ENCODE data around the gene MARCHF11. TPM values are rescaled to one million over a fixed set of nuclear protein-coding genes. Genes with fewer than 3 reads are reported as not detected.

MARCHF11 gene
- total RNA-seq, 1 experiment from 2014 or later: 0.37 TPM

- Histone ChIP-seq H2BK120ac (ENCODE audit: low read depth, low read length, poor library complexity, severe bottlenecking) (no peak overlapping the region), H3K14ac (ENCODE audit: insufficient read depth, low read length) (no peak overlapping the region), H2BK12ac (ENCODE audit: insufficient read length, low read depth, low read length) (no peak overlapping the region), H3K23ac (ENCODE audit: insufficient read length, low read depth, low read length) (no peak overlapping the region), H3K9ac (ENCODE audit: extremely low read depth, insufficient read length, low read length) (no peak overlapping the region), H4K8ac (replicated peaks; ENCODE audit: insufficient read length, low read depth, low read length) (no peak overlapping the region), H3K79me1 (ENCODE audit: insufficient read depth, low read depth, low read length, poor library complexity, severe bottlenecking) (no peaks in the 10 kb centered on the region), H3K9me3 (ENCODE audit: control insufficient read depth, low read depth, low read length) (no peaks in the 10 kb centered on the region), H2BK5ac (ENCODE audit: insufficient read length, low read length) (no peak overlapping the region), H3K18ac (ENCODE audit: insufficient read length, low read depth, low read length) (no peak overlapping the region), H3K4me2 (ENCODE audit: insufficient read depth, insufficient read length, low read length) (no peak overlapping the region), H4K20me1 (ENCODE audit: control insufficient read depth, insufficient read depth, insufficient read length) (no peaks in the 10 kb centered on the region), H3T11ph (ENCODE audit: low read length) (no peak overlapping the region), H3K79me2 (ENCODE audit: insufficient read depth, low read length) (no peaks in the 10 kb centered on the region), H2AK5ac (ENCODE audit: insufficient read length, low read length) (no peak overlapping the region), H4K5ac (ENCODE audit: insufficient read length, low read depth, low read length) (no peak overlapping the region), H3K23me2 (ENCODE audit: insufficient read length, low read depth, low read length, poor library complexity, severe bottlenecking) (no peaks in the 10 kb centered on the region), H3K4me1 (ENCODE audit: insufficient read depth, low read length) (no peaks in the 10 kb centered on the region), H3K56ac (ENCODE audit: insufficient read length, low read depth, low read length) (no peak overlapping the region), H3K27ac (ENCODE audit: insufficient read length, low read depth, low read length) (no peak overlapping the region), H4K91ac (ENCODE audit: insufficient read length, low read depth, low read length) (no peak overlapping the region), H3K4ac (ENCODE audit: low read depth, low read length) (no peak overlapping the region), H3K27me3 (ENCODE audit: insufficient read depth, low read length) (no peaks in the 10 kb centered on the region), H2BK15ac (ENCODE audit: low read depth, low read length) (no peak overlapping the region), H2BK20ac (ENCODE audit: low read depth, low read length, poor library complexity, severe bottlenecking) (no peak overlapping the region), H2AFZ (ENCODE audit: low read length) (no peak overlapping the region)
- TF ChIP-seq CTCF (conservative IDR thresholded peaks at IDR 0.05): no peak
- no peak for DNase-seq
- no peaks in the 10 kb centered on the region for H3K36me3 Mint-ChIP-seq (ENCODE audit: insufficient read depth in 1 of 3, low read depth in 3 of 3)
- H3K27me3 Mint-ChIP-seq (ENCODE audit: low read depth): no peaks in the 10 kb centered on the region
- no peak overlapping the region for H3K27ac Mint-ChIP-seq
- H3K4me3 Mint-ChIP-seq: no peak overlapping the region
- H3K4me1 Mint-ChIP-seq: no peaks in the 10 kb centered on the region
- no peaks in the 10 kb centered on the region for H3K9me3 Mint-ChIP-seq
- no CpG with 5 or more reads among the region's 4 CpGs for WGBS (ENCODE audit: extremely low coverage, insufficient read length, low lambda C conversion rate)
Observed at GRCh38 chr5:16033187-16033925, 146.2 kb downstream of the MARCHF11 start.
